Nucleus accumbens (tissue), 56 donors: ENCODE results near the gene PCNX1.
"Not testable (repeated sequence)": the region's sequence is repeated elsewhere in the genome, so short reads cannot be mapped to it uniquely, and the experiment has no call there.

Source experiments
- DNase-seq, 56 donors: peaks; one replicate each; lab custom pipeline; 2025; lab: John Stamatoyannopoulos, UW

Gene PCNX1

DNA sequence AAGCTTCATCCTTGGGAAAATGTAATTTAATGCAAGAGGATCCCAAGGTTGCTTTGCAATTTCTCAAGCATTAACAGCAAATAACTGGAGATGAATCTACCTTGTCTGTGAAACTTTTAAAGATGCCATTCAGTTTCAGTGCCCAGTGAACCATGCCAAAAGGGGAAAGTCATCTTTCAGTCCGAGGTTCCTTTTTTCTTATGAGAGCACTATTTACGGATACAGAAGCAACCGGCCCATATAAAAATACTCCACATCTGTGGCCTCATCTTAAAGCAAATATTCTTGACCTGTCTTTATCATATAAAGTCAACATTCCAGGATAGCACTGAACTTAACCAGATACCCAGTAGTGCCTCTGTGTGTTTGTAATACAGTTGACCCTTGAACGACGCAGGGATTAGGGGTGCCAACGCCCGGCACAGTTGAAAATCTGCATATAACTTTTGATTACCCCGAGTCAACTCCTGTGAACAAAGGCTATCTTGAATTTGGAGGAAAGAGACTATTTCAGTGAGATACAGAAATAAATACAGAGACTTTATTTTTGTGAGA is 209.4 kb downstream of the PCNX1 start:
- no peak for DNase-seq

DNA sequence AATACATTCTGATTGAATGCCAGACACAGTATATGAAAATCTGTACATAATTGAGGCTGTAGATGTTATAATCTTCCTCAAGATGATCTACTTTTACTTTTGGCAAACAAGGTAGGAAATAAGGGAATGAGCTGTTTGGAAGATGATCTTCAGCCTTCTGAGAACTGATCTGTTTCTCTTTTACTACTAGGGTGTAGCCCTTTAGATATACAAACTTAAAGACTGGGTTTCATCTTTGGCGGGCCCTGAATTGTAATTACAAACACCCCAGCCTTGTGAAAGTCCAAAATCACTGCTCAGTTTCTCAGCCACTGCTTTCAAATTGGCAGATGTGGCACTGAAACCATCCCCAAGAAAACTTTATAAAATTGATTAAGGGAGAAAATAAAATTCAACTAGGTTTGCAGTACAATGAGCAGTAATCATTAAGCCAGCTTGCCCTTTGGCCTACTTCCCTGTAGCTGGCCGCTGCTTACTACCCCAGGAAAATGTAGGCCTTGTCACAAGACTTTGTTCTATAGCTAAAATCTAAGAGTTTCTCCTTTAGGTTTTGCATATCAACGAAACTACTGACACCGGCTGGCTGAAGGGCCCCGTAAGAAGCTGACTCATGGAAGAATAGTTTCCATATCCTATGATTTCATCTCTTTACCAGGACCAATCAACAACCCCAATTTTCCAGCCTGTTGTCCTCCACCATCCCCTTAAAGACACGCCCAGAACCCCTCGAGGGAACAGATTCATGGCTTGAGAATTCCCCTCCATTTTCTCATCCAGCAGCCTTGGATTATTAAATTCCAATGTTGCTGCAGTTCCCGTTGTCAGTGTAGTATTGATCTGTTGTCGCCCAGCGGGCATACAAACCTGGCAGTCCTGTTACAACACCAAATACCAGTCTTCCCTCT is 210.8 kb downstream of the PCNX1 start:
- DNase-seq, result no peak

DNA sequence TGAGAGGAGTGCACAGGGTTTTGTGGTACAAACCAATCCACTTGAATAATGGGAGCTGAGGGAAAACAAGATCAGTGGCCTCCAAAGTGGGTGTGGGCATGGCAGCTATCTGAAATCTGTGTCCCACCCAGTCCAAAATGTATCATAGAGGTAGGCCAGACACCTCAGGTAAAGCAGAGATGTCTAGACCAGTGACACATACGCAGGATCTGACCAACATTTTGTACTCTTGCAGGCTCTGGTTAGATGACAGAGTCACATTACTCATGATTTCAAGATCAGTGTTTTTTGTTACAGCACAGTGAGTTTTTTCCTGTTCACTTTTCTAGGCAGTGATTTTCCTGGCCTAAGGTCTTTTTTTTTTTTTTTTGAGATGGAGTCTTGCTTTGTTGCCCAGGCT is 211.8 kb downstream of the PCNX1 start:
- DNase-seq, result no peak

GRCh38 chr14:71119832-71120231 is 212.6 kb downstream of the PCNX1 start:
- DNase-seq, result no peak

DNA sequence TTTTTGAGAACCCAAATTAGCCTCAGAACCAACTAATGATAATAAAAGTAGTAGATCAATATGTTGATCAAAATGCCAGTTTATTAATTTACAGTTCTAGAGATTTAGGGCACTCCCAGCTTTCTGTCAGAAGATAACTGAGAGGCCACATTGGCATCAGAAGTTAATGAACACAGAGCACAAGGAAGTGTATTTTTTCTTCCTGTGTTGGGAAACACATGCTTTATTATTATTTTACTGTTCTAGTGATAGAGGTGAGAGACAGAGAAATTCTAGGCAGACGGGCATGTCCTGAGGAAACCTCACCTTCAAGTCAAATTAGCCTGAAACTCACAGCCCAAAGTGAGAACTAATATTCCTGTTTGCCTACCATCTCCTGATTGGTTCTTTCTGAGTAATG is 213.7 kb downstream of the PCNX1 start:
- DNase-seq, result no peak

- no peak for DNase-seq
Observed at GRCh38 chr14:71121711-71122110, 214.5 kb downstream of the PCNX1 start.

DNA sequence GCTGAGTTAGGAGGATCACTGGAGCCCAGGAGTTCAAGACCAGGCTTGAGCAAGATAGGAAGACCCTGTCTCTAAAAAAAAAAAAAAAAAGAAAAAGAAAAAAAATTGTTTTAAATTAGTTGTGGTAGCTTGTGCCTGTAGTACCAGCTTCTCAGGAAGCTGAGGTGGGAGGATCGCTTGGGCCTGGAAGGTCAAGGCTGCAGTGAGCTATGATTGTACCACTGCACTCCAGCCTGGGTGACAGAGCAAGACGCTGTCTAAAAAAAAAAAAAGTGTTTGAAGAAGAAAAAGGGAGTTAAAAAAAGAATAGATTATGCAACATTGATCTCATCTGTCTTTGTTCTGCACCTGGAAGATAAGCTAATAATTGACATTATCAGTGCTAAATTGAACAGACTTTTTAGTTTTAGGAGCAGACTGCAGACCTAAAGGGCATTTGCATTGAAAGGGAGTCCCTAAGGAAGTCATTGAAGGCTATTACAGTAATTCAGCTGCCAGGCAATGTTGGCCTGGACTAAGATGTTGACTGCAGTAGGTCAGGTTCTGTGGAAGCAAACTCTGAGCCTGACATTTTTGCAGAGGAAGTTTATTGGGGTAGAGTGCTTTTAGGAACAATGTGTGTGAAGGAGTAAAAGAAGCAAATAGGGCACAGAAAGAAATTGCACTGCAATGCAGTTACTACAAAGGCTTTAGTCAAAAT is 215.8 kb downstream of the PCNX1 start:
- no peak for DNase-seq

DNA sequence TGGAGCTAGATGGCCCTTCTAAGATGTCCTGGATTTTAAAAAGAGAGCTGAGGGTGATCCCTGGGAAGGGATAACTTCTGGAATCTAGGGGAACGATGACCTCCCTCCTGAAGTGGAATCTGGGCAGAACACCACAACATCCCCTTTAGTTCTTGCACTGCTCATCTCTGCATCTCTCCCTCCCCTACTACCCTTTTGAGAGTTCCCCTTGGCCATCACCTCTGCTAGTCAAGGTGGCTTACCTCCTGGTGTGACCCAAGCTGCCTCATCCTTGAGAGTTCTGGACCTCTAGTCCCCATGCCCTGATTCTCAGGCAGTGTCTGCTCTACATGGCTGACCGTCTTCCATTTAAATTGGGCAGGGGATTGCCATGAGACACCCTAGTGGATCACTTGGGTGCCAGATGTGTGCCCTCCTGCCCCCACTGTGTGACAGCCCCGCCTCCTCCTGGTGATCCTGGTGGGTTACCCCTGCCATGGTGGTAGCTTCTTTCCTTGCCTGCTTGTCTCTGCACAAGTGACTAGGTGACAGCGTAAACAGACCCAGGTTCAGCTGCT is 216.4 kb downstream of the PCNX1 start:
- DNase-seq, result no peak

GRCh38 chr14:71129716-71130490 is 222.6 kb downstream of the PCNX1 start:
- not testable (repeated sequence) for DNase-seq

- DNase-seq, result no peak
Observed at GRCh38 chr14:71130491-71131179, 223.4 kb downstream of the PCNX1 start.

- no peak for DNase-seq
Observed at GRCh38 chr14:71133296-71133695, 226.0 kb downstream of the PCNX1 start.

DNA sequence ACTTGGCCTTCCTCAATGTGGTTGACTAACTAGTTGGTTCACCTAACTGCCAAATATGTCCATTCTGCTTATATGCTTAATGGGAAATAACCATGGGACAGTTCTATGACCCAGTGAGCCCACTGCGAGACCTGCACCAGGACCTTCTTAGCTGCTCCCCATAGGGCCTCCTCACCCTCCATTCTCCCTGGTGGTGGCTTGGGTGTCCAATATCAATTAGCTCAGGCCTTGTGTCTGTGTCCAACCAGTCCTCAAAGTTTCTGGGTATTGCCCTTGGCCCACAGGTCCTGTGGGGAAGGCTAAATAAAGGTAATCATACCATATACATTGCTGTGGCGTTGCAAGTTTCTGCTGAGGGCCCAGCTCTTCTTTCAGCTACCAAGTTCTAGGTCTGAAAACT is 228.2 kb downstream of the PCNX1 start:
- DNase-seq, result no peak

GRCh38 chr14:71135911-71136310 is 228.7 kb downstream of the PCNX1 start:
- no peak for DNase-seq

DNA sequence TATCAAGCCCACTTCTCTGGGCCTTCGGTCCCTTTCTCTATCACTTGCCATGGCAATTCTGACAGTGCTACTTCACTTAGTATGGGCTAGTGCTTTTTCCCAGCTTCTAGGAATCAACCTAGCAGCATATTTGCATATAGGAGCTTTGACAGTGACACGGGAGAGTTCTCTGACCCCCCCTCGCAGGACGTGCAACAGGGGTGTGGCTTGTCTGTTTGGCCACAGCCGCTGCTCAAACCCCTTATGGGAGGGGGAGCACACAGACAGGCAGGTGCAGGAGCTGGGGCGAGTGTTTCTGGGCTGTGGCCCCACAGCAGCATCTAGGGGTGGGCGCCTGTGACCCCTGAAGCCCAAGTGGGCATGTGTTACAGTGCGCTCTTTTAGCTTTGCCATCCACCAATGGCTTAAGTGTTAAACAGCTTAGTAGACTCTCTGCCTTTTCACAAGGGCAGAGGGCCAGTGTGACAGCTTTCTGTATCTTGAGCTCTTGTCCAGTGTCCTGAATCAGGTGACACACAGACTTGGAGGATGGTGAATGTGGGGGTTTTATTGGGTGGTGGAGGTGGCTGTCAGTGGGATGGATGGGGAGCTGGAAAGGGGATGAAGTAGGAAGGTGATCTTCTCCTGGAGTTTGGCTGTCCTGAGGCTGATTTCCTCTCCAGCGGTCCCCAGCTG is 229.3 kb downstream of the PCNX1 start:
- no peak for DNase-seq

DNA sequence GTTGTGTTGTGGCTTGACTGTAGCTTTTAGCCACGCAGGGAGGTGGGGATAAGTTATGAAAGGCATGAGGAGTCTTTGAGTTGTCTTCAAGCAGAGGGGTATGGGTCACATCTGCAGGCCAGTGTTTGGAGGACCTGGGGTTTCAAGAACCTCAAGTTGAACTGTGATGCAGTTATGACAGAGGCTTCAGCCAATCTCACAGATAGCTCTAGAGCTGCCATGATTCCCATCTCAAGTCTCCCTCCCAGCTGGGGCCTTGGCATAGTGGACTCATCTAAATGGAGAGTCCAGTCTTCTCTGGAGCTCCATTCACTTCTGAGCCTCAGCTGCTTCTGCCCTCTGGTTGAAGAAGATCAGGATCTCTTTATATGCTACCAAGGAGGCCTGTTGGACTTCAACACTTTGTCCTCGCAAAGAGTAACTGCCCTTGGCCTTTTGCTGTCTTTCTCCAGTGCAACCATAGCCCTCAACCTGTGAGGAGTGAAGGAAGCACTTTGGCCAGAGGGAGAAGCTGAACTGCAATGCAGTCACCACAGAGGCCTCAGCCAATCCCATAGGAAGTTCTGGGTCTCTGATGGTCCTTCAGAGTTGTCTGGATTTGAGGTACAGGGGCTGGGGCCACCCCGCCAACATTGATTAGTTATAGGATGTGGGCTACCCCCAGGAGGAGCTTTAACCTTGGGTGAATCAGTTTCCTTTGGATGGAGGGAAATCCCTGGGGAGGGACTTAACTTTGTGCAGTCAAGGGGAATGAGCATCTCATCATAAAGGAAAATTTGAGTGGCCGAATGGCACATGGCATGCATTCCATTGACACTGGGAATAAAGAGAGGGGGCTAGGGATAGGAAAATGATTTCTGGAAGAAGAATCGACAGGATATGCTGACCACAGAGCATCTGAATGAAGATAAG is 230.5 kb downstream of the PCNX1 start:
- no peak for DNase-seq

DNA sequence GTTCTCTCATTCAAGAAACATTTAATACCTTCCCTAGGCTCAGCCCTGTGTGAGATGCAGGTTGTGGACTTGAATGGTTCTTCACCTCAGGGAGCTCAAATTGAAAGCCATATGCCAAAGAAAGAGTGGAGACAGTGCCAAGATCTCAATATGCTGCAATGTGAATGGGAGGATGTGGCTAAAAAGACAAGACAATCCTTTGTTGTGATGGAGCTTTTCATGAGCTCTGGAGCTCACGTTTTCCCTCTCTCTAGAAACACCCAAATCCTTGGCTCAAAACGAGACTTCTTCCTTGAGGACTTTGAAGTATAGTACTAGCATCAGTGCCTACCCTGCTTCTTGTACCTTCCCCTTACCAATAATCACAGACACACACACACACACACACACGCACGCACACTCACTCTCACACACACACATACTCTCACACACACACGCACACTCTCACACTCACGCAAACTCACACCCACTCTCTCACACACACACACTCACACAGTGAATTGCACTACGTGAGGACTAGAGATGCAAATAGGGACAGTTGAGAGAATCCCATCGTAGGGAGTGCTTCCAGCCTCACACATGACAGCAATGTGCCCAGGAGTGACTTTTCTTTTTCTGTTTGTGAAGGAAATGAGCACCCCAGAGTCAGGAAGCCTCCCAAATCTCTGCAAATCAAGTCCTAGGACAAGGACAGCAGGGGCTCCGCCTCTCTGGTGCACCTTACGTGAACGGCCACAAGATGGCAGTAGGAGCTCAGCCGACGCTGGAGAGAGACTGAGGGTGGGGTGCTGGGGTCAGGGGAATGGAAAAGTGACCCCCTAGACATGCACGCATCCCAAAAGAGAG is 231.4 kb downstream of the PCNX1 start:
- DNase-seq, result peak in 44 of 56 donors; percentile 2 to 68 (median 32)

DNA sequence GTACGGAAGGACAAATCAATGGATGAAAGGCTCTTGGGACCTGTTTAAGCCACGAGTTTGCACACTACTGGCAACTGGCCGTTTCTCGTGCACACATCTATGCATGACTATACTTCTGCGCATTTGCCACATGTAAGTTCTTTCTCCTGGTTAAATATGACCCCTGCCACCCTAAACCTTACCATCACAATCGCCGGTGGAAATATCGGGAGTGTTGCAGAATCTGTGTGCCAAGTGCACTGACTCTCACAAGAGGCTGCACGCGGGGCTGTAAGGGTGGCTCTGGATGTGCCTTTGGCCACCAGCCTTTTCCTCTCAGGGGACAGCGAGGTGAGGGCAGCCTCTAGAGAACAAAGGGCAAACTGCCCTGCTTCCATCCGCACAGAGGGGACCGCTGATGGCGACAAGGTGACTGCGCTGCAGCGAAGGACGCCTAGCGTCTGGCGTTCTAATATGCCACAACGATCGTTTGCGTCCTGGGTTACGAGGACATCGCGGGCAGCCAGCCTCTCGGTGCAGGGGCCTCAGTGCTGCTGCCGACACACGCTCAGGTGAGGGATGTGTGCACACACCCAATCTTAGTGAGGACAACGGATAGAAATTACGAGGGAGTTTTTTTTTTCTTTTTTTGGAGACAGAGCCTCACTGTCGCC is 232.2 kb downstream of the PCNX1 start:
- DNase-seq, result no peak
